OCI-LY7 (cell line): ENCODE measurements around the gene LEMD2. TPM values are rescaled to one million over a fixed set of nuclear protein-coding genes. Genes with fewer than 3 reads are reported as not detected.

ENCODE experiments used
- BruUV-seq: library from RNA; stranded (reverse); fragments of 400-500 nt; replicated peaks from 2 replicates; lab custom pipeline; 2021; lab: Mats Ljungman, UMichigan
- CTCF ChIA-PET: fragments of 300-600 bp; sonication (Branson Sonifier 250); formaldehyde crosslinking; loops from one replicate; lab custom pipeline; 2022; ENCODE audit warnings: antibody characterized with exemption; ENCODE audit not compliant: unreplicated experiment; lab: Charles Lee
- POLR2A ChIA-PET: fragments of 300-600 bp; sonication (Branson Sonifier 250); formaldehyde crosslinking; loops from one replicate; lab custom pipeline; 2022; ENCODE audit warnings: antibody characterized with exemption; lab: Charles Lee
- DNase-seq: peaks from one replicate; pipeline ENCODE4 v3.0.0-alpha.2; 2015; ENCODE audit warnings: low spot score
- H2AFZ ChIP-seq: fragments of 200-600 bp; sonication (generic), shearing (Covaris generic); 2 replicates; pipeline ENCODE4 v1.6.1; 2014; ENCODE audit warnings: mild to moderate bottlenecking, antibody characterized with exemption, low read length, moderate library complexity
- H3K27ac ChIP-seq: fragments of 200-600 bp; sonication (generic); 2 replicates; pipeline ENCODE4 v1.5.1; 2014; ENCODE audit warnings: mixed run types, low read depth, mild to moderate bottlenecking, moderate library complexity, low read length, inconsistent platforms; ENCODE audit not compliant: poor library complexity, severe bottlenecking
- H3K36me3 ChIP-seq: fragments of 200-600 bp; sonication (generic); 2 replicates; pipeline ENCODE4 v1.6.1; 2014; ENCODE audit warnings: mild to moderate bottlenecking, antibody characterized with exemption, low read length, moderate library complexity, mixed read lengths; ENCODE audit not compliant: insufficient read depth
- H3K4me1 ChIP-seq: fragments of 200-600 bp; sonication (generic); 2 replicates; pipeline ENCODE4 v1.5.1; 2014; ENCODE audit warnings: mild to moderate bottlenecking, low read length; ENCODE audit not compliant: insufficient read depth, poor library complexity, severe bottlenecking
- H3K4me2 ChIP-seq: fragments of 200-600 bp; sonication (generic); 2 replicates; pipeline ENCODE4 v1.6.1; 2014; ENCODE audit warnings: mild to moderate bottlenecking, low read length
- H3K4me3 ChIP-seq: fragments of 200-600 bp; sonication (generic); 2 replicates; pipeline ENCODE4 v1.5.1; 2014; ENCODE audit warnings: mild to moderate bottlenecking, low read depth, low read length; ENCODE audit not compliant: poor library complexity, severe bottlenecking
- H3K79me2 ChIP-seq: fragments of 200-600 bp; sonication (generic); 2 replicates; pipeline ENCODE4 v1.6.1; 2016; ENCODE audit warnings: low read depth, mild to moderate bottlenecking, low read length, moderate library complexity, mixed read lengths; ENCODE audit not compliant: insufficient read depth
- H3K9me2 ChIP-seq: fragments of 200-600 bp; sonication (generic); 2 replicates; pipeline ENCODE4 v1.6.1; 2016; ENCODE audit warnings: mild to moderate bottlenecking, low read length, mixed read lengths; ENCODE audit not compliant: insufficient read depth
- H3K9me3 ChIP-seq: fragments of 200-600 bp; sonication (generic); 2 replicates; pipeline ENCODE4 v1.6.1; 2014; ENCODE audit warnings: mild to moderate bottlenecking, mixed run types, low read length, mixed read lengths
- H4K20me1 ChIP-seq: fragments of 200-600 bp; sonication (generic); 2 replicates; pipeline ENCODE4 v1.6.1; 2014; ENCODE audit warnings: mild to moderate bottlenecking, antibody characterized with exemption, low read length, moderate library complexity, mixed read lengths; ENCODE audit not compliant: insufficient read depth
- EZH2phosphoT487 ChIP-seq: fragments of 200-600 bp; sonication (generic); IDR thresholded peaks from 2 replicates; pipeline ENCODE4 v1.6.1; 2018; ENCODE audit warnings: low read depth, borderline replicate concordance, mild to moderate bottlenecking, mixed run types, antibody characterized with exemption, low read length, moderate library complexity, mixed read lengths
- intact Hi-C: fragments of 100-400 bp; cut with micrococcal nuclease; formaldehyde crosslinking; loops from one replicate; pipeline ENCODE4 v1.10.0; 2022; ENCODE audit not compliant: unreplicated experiment
- total RNA-seq, 2 experiments: library from RNA; depleted of rRNA in 1 of 2; stranded (reverse); fragments of >200 nt in 1 of 2; shearing (Covaris generic) in 1 of 2; gene quantifications; 2 replicates each; pipeline ENCODE4 v1.2.3, GENCODE V29; 2014 to 2022
- TF ChIP-seq, protein P1 (sequence below): fragments of 200-600 bp; sonication (generic); conservative IDR thresholded peaks from 2 replicates; pipeline ENCODE4 v1.5.1; 2014; ENCODE audit warnings: mild to moderate bottlenecking, antibody characterized with exemption, low read length, moderate library complexity, mixed read lengths

The LEMD2 gene
- total RNA-seq, 2 experiments from 2014 or later, result 59.2 to 66.9 TPM

DNA sequence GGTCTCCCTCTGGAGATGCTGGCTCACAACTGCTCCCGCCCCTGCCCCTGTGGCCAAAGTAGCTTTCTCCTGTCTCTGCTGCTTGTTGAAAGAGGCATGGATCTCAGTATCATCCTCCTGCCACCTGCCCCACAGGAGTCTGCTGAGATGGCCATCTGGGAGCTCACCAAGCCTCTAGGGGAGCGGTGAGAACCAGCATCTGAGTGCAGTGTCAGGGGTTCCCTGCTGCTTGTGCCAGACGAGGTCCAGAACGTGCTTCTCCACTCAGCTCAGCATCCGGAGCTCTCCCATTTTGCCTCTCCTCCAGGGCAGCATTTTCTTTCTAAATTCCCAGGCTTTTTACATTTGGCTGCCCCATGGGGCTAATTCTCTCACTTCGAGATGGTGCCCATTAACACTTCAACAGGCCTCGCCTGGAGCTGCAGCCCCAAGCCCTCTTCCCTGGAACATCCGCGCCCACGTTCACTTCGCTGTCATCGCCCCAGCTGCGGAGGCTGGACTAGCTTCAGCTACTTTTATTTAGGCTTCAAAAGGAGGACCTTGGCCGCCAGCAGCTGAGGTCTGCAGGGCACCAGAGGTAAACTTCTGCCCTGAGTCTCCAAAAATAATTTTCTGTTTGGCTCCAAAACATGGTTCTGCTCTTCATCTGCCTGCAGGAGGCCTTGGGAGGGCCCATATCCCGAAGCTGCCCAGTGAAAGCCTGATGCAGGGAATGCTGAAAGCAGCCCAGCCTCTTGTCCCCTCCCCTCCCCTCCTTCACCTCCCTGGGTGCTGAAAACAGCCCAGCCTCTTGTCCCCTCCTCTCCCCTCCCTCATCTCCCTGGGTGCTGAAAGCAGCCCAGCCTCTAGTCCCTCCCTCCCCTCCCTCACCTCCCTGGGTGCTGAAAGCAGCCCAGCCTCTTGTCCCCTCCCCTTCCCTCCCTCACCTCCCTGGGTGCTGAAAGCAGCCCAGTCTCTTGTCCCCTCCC lies 40.1 kb upstream of the LEMD2 start:
- Histone ChIP-seq H3K9me3 (no peaks in the 10 kb centered on the region), H2AFZ (no peak overlapping the region), H3K27ac (no peak overlapping the region), H3K79me2 (no peaks in the 10 kb centered on the region), H3K9me2 (no peaks in the 10 kb centered on the region), H3K4me2 (no peak overlapping the region), H4K20me1 (no peaks in the 10 kb centered on the region), H3K36me3 (no peaks in the 10 kb centered on the region), H3K4me3 (no peak overlapping the region), H3K4me1 (no peaks in the 10 kb centered on the region)
- ChIA-PET CTCF (no interaction called here), POLR2A (no interaction called here)
- no peak for TF ChIP-seq EZH2phosphoT487
- TF ChIP-seq, protein P1, sequence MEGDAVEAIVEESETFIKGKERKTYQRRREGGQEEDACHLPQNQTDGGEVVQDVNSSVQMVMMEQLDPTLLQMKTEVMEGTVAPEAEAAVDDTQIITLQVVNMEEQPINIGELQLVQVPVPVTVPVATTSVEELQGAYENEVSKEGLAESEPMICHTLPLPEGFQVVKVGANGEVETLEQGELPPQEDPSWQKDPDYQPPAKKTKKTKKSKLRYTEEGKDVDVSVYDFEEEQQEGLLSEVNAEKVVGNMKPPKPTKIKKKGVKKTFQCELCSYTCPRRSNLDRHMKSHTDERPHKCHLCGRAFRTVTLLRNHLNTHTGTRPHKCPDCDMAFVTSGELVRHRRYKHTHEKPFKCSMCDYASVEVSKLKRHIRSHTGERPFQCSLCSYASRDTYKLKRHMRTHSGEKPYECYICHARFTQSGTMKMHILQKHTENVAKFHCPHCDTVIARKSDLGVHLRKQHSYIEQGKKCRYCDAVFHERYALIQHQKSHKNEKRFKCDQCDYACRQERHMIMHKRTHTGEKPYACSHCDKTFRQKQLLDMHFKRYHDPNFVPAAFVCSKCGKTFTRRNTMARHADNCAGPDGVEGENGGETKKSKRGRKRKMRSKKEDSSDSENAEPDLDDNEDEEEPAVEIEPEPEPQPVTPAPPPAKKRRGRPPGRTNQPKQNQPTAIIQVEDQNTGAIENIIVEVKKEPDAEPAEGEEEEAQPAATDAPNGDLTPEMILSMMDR, result no peak
- intact Hi-C loops, result no loop called here
- no peak for DNase-seq
- BruUV-seq, result no TSS peak

- no peaks in the 10 kb centered on the region for H3K9me3 ChIP-seq
- no peaks in the 10 kb centered on the region for H3K36me3 ChIP-seq
- H3K4me2 ChIP-seq, result no peak overlapping the region
- no peaks in the 10 kb centered on the region for H3K9me2 ChIP-seq
- no peaks in the 10 kb centered on the region for H4K20me1 ChIP-seq
- H3K4me3 ChIP-seq, result no peak overlapping the region
- CTCF ChIA-PET, result no interaction called here
- no peaks in the 10 kb centered on the region for H3K4me1 ChIP-seq
- BruUV-seq, result no TSS peak
- TF ChIP-seq EZH2phosphoT487, result no peak
- TF ChIP-seq, protein P1, result no peak
- no peak overlapping the region for H3K27ac ChIP-seq
- DNase-seq, result no peak
- no peak overlapping the region for H2AFZ ChIP-seq
- intact Hi-C loops, result no loop called here
- POLR2A ChIA-PET, result no interaction called here
- H3K79me2 ChIP-seq, result no peaks in the 10 kb centered on the region
Measured at GRCh38 chr6:33828452-33828763, 39.5 kb upstream of the LEMD2 start.
